SK-N-DZ (cell line): ENCODE measurements around the gene RCBTB2.
A peak's percentile ranks its signal among the peaks of the same experiment; 100 is the strongest.

Experiments used
- DNase-seq: peaks from one replicate; pipeline ENCODE4 v3.0.0-alpha.2; 2015; ENCODE audit warnings: low spot score

The RCBTB2 gene

GRCh38 chr13:48496271-48497161, 36.4 kb downstream of the RCBTB2 start:
- DNase-seq = no peak

GRCh38 chr13:48494874-48495273, 38.0 kb downstream of the RCBTB2 start:
- DNase-seq = no peak

GRCh38 chr13:48493851-48494250, 39.0 kb downstream of the RCBTB2 start:
- no peak for DNase-seq

- DNase-seq = no peak
Measured at GRCh38 chr13:48493066-48493765, 39.7 kb downstream of the RCBTB2 start.

- peak; percentile 6 for DNase-seq
Measured at GRCh38 chr13:48492470-48493065, 40.3 kb downstream of the RCBTB2 start.

- no peak for DNase-seq
Measured at GRCh38 chr13:48492096-48492440, 40.8 kb downstream of the RCBTB2 start.

GRCh38 chr13:48491423-48492095, 41.3 kb downstream of the RCBTB2 start:
- DNase-seq = no peak

- no peak for DNase-seq
Measured at GRCh38 chr13:48490241-48490640, 42.6 kb downstream of the RCBTB2 start.

GRCh38 chr13:48489666-48490065, 43.2 kb downstream of the RCBTB2 start:
- no peak for DNase-seq

- DNase-seq = no peak
Measured at GRCh38 chr13:48488995-48489394, 43.9 kb downstream of the RCBTB2 start.

GRCh38 chr13:48487968-48488367, 44.9 kb downstream of the RCBTB2 start:
- no peak for DNase-seq

- DNase-seq = no peak
Measured at GRCh38 chr13:48486836-48487235, 46.0 kb downstream of the RCBTB2 start.

- no peak for DNase-seq
Measured at GRCh38 chr13:48486362-48486761, 46.5 kb downstream of the RCBTB2 start.

- DNase-seq = no peak
Measured at GRCh38 chr13:48485432-48485831, 47.4 kb downstream of the RCBTB2 start.

- DNase-seq = no peak
Measured at GRCh38 chr13:48483575-48483974, 49.3 kb downstream of the RCBTB2 start.

- no peak for DNase-seq
Measured at GRCh38 chr13:48478391-48478790, 54.5 kb downstream of the RCBTB2 start.

- DNase-seq = no peak
Measured at GRCh38 chr13:48477191-48477855, 55.6 kb downstream of the RCBTB2 start.

- DNase-seq = no peak
Measured at GRCh38 chr13:48476686-48477085, 56.2 kb downstream of the RCBTB2 start.

- DNase-seq = no peak
Measured at GRCh38 chr13:48476215-48476614, 56.7 kb downstream of the RCBTB2 start.

GRCh38 chr13:48475230-48475629, 57.6 kb downstream of the RCBTB2 start:
- DNase-seq = no peak

- no peak for DNase-seq
Measured at GRCh38 chr13:48457578-48458242, 75.2 kb downstream of the RCBTB2 start.
